ENCODE measurements around the gene EPHX1.

- TF ChIP-seq CTCF (IDR thresholded peaks at IDR 0.05) (no peak), POLR2A (IDR thresholded peaks at IDR 0.05) (no peak)
Measured at GRCh38 chr1:225887030-225887314, 77.0 kb downstream of the EPHX1 start.
